HCT116 (cell line): Measurements from ENCODE around the gene ZNF396. TPM values are rescaled to one million over a fixed set of nuclear protein-coding genes. Genes with fewer than 3 reads are reported as not detected.

Experiments
- ATAC-seq: fragments of 200-7000 bp; cut with Tn5 transposase; 2 replicates; pipeline ENCODE4 v1.9.1; 2020; ENCODE audit warnings: mild to moderate bottlenecking, moderate library complexity
- BruUV-seq: library from RNA; stranded (reverse); fragments of 400-500 nt; replicated peaks from 2 replicates; lab custom pipeline; 2021; lab: Mats Ljungman, UMichigan
- CTCF ChIA-PET: fragments of 300-600 bp; sonication (Branson Sonifier 250); formaldehyde crosslinking; loops from one replicate; lab custom pipeline; 2021; ENCODE audit warnings: antibody characterized with exemption; lab: Charles Lee
- POLR2A ChIA-PET: fragments of 300-600, 350-600 bp; sonication (Branson Sonifier 250); formaldehyde crosslinking; loops from one replicate; lab custom pipeline; 2021; ENCODE audit warnings: antibody characterized with exemption; lab: Charles Lee
- RAD21 ChIA-PET, 2 experiments: fragments of 300-600 bp; sonication (Branson Sonifier 250); formaldehyde crosslinking; loops; one replicate each; lab custom pipeline; 2023; ENCODE audit warnings: low total read pairs in 2 of 2; ENCODE audit not compliant: uncharacterized antibody in 2 of 2, unreplicated experiment in 2 of 2, low non-redundant PET in 1 of 2; lab: Charles Lee
- DNase-seq: peaks from one replicate; pipeline ENCODE4 v3.0.0-alpha.2; 2010; ENCODE audit warnings: low read depth, low spot score
- H2AFZ ChIP-seq: fragments of 200-600 bp; shearing (Covaris generic), sonication (generic); 2 replicates; pipeline ENCODE4 v1.6.1; 2017; ENCODE audit warnings: low read depth, mixed run types, mixed read lengths, antibody characterized with exemption, low read length; ENCODE audit not compliant: poor library complexity, severe bottlenecking
- H3K27ac ChIP-seq: 2 replicates; pipeline ENCODE4 v1.5.1; 2012; ENCODE audit warnings: low read depth, low read length
- H3K27me3 ChIP-seq: fragments of 200-600 bp; sonication (generic); 2 replicates; pipeline ENCODE4 v1.6.1; 2016; ENCODE audit warnings: mixed run types, low read length, mixed read lengths; ENCODE audit not compliant: insufficient read depth
- H3K36me3 ChIP-seq, 2 experiments: fragments of 200-500 bp in 1 of 2; fragments of 200-600 bp in 1 of 2; sonication (Bioruptor generic) in 1 of 2; sonication (generic) in 1 of 2; 2 replicates each; pipeline versions ENCODE4 v1.5.1 to v1.6.1; 2014 to 2016; ENCODE audit warnings: low read length in 2 of 2, inconsistent platforms in 1 of 2, mixed read lengths in 1 of 2, mixed run types in 1 of 2; ENCODE audit not compliant: insufficient read depth in 2 of 2, control insufficient read depth in 1 of 2
- H3K4me1 ChIP-seq, 2 experiments: fragments of 200-600 bp in 1 of 2; sonication (generic) in 1 of 2; 2 replicates each; pipeline versions ENCODE4 v1.5.1 to v1.6.1; 2012 to 2017; ENCODE audit warnings: low read length in 2 of 2, inconsistent platforms in 1 of 2, mild to moderate bottlenecking in 1 of 2, mixed read lengths in 1 of 2, mixed run types in 1 of 2, moderate library complexity in 1 of 2; ENCODE audit not compliant: insufficient read depth in 2 of 2, control insufficient read depth in 1 of 2
- H3K4me2 ChIP-seq: fragments of 200-600 bp; sonication (generic); 2 replicates; pipeline ENCODE4 v1.6.1; 2017; ENCODE audit warnings: mixed run types, low read length, mixed read lengths
- H3K4me3 ChIP-seq, 2 experiments: fragments of 200-600 bp in 1 of 2; sonication (generic) in 1 of 2; replicated peaks in 1 of 2; 2 replicates each; pipeline ENCODE4 v1.5.1; 2011 to 2016; ENCODE audit warnings: low read length in 2 of 2, control low read depth in 1 of 2, low read depth in 1 of 2, mild to moderate bottlenecking in 1 of 2, mixed read lengths in 1 of 2, mixed run types in 1 of 2
- H3K79me2 ChIP-seq: fragments of 200-600 bp; sonication (generic); 2 replicates; pipeline ENCODE4 v1.6.1; 2017; ENCODE audit warnings: mild to moderate bottlenecking, mixed run types, low read length, moderate library complexity, mixed read lengths; ENCODE audit not compliant: insufficient read depth
- H3K9ac ChIP-seq: fragments of 200-600 bp; sonication (generic); 2 replicates; pipeline ENCODE4 v1.6.1; 2016; ENCODE audit warnings: low read length, mixed read lengths
- H3K9me2 ChIP-seq: fragments of 200-600 bp; sonication (generic), shearing (Covaris generic); 2 replicates; pipeline ENCODE4 v1.6.1; 2017; ENCODE audit warnings: mixed run types, mild to moderate bottlenecking, moderate library complexity; ENCODE audit not compliant: insufficient read depth
- H3K9me3 ChIP-seq, 2 experiments: fragments of 200-500 bp in 1 of 2; fragments of 200-600 bp in 1 of 2; sonication (Bioruptor generic) in 1 of 2; sonication (generic) in 1 of 2; 2 replicates each; pipeline ENCODE4 v1.6.1; 2014 to 2017; ENCODE audit warnings: low read length in 2 of 2, mixed read lengths in 2 of 2, inconsistent platforms in 1 of 2, low read depth in 1 of 2, mild to moderate bottlenecking in 1 of 2, mixed run types in 1 of 2, moderate library complexity in 1 of 2; ENCODE audit not compliant: control insufficient read depth in 1 of 2, insufficient read depth in 1 of 2
- H4K20me1 ChIP-seq: fragments of 200-600 bp; sonication (generic), shearing (Covaris generic); 2 replicates; pipeline ENCODE4 v1.6.1; 2017; ENCODE audit warnings: mixed run types, mild to moderate bottlenecking, moderate library complexity; ENCODE audit not compliant: insufficient read depth
- CBX3 ChIP-seq: IDR thresholded peaks from 2 replicates; pipeline ENCODE4 v1.6.1; 2012; ENCODE audit warnings: low read depth
- ELF1 ChIP-seq: IDR thresholded peaks from 2 replicates; pipeline ENCODE4 v1.6.1; 2012; ENCODE audit warnings: low read depth, borderline replicate concordance
- EZH2phosphoT487 ChIP-seq: fragments of 200-600 bp; IDR thresholded peaks from 2 replicates; pipeline ENCODE4 v1.6.1; 2018; ENCODE audit warnings: antibody characterized with exemption, borderline replicate concordance
- JUND ChIP-seq: IDR thresholded peaks from 2 replicates; pipeline ENCODE4 v1.6.1; 2012
- ZNF274 ChIP-seq: fragments of 200-500 bp; sonication (Bioruptor generic); IDR thresholded peaks from 2 replicates; pipeline ENCODE4 v1.6.1; 2014; ENCODE audit warnings: mild to moderate bottlenecking, low read depth, low read length, inconsistent platforms
- intact Hi-C: fragments of 100-400 bp; cut with micrococcal nuclease; formaldehyde crosslinking; loops from 2 replicates; pipeline ENCODE4 v1.10.0; 2022
- total RNA-seq: library from RNA; stranded (reverse); gene quantifications from one replicate; pipeline ENCODE4 v1.2.1, GENCODE V29; 2021; ENCODE audit not compliant: unreplicated experiment
- TF ChIP-seq, protein P1 (sequence below), 3 experiments: fragments of 200-600 bp in 1 of 3; sonication (generic) in 1 of 3; IDR thresholded peaks in 2 of 3; conservative IDR thresholded peaks in 1 of 3; 2 replicates each; pipeline ENCODE4 v1.5.1; 2012 to 2017; ENCODE audit warnings: low read depth in 2 of 3, low read length in 2 of 3, antibody characterized with exemption in 1 of 3, borderline replicate concordance in 1 of 3, control low read depth in 1 of 3, mild to moderate bottlenecking in 1 of 3, mixed read lengths in 1 of 3, mixed run types in 1 of 3, moderate library complexity in 1 of 3; ENCODE audit not compliant: insufficient read depth in 1 of 3
- TF ChIP-seq, protein P2 (sequence below): IDR thresholded peaks from 2 replicates; pipeline ENCODE4 v1.6.1; 2012; ENCODE audit warnings: low read depth

Gene ZNF396
- total RNA-seq, 1 experiment from 2014 or later: 1.3 TPM

DNA sequence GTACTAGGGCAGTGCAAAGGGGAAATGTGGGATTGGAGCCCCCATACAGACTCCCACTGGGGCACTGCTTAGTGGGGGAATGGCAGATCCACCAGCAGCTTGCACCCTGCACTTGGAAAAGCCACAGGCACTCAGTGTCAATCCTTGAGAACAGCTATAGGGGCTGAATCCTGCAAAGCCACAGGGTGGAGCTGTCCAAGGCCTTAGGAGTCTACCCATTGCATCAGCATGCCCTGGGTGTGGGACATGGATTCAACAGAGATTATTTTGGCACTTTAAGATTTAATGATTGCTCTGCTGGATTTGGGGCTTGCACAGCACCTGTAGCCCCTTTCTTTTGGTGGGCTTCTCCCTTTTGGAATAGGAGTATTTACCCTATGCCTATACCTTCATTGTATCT lies 24.4 kb downstream of the ZNF396 start:
- Histone ChIP-seq H2AFZ (no peak overlapping the region), H3K4me2 (no peak overlapping the region), H3K9ac (no peak overlapping the region), H4K20me1 (no peaks in the 10 kb centered on the region), H3K4me3 (no peak overlapping the region), H3K27ac (no peak overlapping the region), H3K4me1 (peaks cover 0 to 3% of the 10 kb centered on the region in 2 experiments; a peak in 1 of 4 replicates), H3K79me2 (no peaks in the 10 kb centered on the region), H3K9me3 (peaks cover 0 to 8% of the 10 kb centered on the region in 2 experiments; a peak in 2 of 4 replicates), H3K36me3 (no peaks in the 10 kb centered on the region), H3K9me2 (no peaks in the 10 kb centered on the region), H3K27me3 (no peaks in the 10 kb centered on the region)
- no TSS peak for BruUV-seq
- ATAC-seq: no peak
- TF ChIP-seq JUND: no peak
- TF ChIP-seq, protein P1, sequence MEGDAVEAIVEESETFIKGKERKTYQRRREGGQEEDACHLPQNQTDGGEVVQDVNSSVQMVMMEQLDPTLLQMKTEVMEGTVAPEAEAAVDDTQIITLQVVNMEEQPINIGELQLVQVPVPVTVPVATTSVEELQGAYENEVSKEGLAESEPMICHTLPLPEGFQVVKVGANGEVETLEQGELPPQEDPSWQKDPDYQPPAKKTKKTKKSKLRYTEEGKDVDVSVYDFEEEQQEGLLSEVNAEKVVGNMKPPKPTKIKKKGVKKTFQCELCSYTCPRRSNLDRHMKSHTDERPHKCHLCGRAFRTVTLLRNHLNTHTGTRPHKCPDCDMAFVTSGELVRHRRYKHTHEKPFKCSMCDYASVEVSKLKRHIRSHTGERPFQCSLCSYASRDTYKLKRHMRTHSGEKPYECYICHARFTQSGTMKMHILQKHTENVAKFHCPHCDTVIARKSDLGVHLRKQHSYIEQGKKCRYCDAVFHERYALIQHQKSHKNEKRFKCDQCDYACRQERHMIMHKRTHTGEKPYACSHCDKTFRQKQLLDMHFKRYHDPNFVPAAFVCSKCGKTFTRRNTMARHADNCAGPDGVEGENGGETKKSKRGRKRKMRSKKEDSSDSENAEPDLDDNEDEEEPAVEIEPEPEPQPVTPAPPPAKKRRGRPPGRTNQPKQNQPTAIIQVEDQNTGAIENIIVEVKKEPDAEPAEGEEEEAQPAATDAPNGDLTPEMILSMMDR (IDR thresholded peaks at IDR 0.05 in 2 of 3, conservative IDR thresholded peaks at IDR 0.05 in 1 of 3; ENCODE audit: borderline replicate concordance in 1 of 3, insufficient read depth in 1 of 3, low read depth in 2 of 3, low read length in 2 of 3): 0 out of 6 replicates have a peak, but pooled peaks of 1 of the 3 experiments have one; percentile 5
- no peak for TF ChIP-seq EZH2phosphoT487
- TF ChIP-seq CBX3: no peak
- TF ChIP-seq ZNF274: no peak
- ChIA-PET CTCF (no interaction called here), RAD21 (no interaction called here), POLR2A (no interaction called here)
- DNase-seq: no peak
- intact Hi-C loops: no loop called here

DNA sequence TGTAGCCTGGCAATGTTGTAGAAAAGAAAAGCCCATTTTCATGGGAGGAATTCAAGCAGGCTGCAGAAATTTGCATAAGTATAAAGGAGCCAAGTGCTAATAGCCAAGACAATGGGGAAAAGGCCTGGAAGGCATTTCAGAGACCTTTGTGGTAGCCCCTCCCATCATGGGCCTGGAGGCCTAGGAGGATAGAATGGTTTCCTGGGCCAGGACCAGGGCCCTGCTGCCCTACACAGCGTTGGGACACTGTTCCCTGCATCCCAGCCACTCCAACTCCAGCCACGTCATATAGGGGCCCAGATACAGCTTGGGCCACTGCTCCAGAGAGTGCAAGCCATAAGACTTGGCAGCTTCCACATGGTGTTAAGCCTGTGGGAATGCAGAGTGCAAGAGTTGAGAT lies 24.9 kb downstream of the ZNF396 start:
- Histone ChIP-seq H3K4me3 (no peak overlapping the region), H3K79me2 (no peaks in the 10 kb centered on the region), H3K36me3 (no peaks in the 10 kb centered on the region), H3K27me3 (no peaks in the 10 kb centered on the region), H3K9me3 (peaks cover 0 to 8% of the 10 kb centered on the region in 2 experiments; a peak in 2 of 4 replicates), H3K9me2 (no peaks in the 10 kb centered on the region), H4K20me1 (no peaks in the 10 kb centered on the region), H3K9ac (no peak overlapping the region), H3K4me1 (peaks cover 0 to 3% of the 10 kb centered on the region in 2 experiments; a peak in 1 of 4 replicates), H3K27ac (no peak overlapping the region), H2AFZ (no peak overlapping the region), H3K4me2 (no peak overlapping the region)
- DNase-seq: no peak
- no peak for ATAC-seq
- no peak for TF ChIP-seq ZNF274
- TF ChIP-seq ELF1: no peak
- TF ChIP-seq, protein P2, sequence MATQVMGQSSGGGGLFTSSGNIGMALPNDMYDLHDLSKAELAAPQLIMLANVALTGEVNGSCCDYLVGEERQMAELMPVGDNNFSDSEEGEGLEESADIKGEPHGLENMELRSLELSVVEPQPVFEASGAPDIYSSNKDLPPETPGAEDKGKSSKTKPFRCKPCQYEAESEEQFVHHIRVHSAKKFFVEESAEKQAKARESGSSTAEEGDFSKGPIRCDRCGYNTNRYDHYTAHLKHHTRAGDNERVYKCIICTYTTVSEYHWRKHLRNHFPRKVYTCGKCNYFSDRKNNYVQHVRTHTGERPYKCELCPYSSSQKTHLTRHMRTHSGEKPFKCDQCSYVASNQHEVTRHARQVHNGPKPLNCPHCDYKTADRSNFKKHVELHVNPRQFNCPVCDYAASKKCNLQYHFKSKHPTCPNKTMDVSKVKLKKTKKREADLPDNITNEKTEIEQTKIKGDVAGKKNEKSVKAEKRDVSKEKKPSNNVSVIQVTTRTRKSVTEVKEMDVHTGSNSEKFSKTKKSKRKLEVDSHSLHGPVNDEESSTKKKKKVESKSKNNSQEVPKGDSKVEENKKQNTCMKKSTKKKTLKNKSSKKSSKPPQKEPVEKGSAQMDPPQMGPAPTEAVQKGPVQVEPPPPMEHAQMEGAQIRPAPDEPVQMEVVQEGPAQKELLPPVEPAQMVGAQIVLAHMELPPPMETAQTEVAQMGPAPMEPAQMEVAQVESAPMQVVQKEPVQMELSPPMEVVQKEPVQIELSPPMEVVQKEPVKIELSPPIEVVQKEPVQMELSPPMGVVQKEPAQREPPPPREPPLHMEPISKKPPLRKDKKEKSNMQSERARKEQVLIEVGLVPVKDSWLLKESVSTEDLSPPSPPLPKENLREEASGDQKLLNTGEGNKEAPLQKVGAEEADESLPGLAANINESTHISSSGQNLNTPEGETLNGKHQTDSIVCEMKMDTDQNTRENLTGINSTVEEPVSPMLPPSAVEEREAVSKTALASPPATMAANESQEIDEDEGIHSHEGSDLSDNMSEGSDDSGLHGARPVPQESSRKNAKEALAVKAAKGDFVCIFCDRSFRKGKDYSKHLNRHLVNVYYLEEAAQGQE: no peak
- intact Hi-C loops: no loop called here
- no TSS peak for BruUV-seq
- RAD21 ChIA-PET: no interaction called here
- CTCF ChIA-PET: no interaction called here
- POLR2A ChIA-PET: no interaction called here
